ENCODE measurements around the gene ZFAND3.

DNA sequence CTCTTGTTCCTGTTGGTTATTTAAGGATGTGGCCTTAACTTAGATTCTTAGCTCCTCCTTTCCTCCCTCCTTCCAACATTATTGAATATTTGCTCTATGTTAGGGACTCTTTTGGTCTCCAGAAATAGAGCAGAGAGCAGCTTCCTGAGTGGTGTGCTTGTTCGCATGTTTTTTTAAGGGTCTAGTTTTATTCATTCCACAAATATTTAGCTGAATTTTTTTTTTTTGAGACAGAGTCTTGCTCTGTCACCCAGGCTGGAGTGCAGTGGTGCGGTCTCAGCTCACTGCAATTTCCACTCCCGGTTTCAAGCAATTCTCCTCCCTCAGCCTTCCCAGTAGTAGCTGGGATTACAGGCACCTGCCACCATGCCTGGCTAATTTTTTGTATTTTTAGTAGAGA lies 169.2 kb downstream of the ZFAND3 start:
- TF ChIP-seq, protein P1, sequence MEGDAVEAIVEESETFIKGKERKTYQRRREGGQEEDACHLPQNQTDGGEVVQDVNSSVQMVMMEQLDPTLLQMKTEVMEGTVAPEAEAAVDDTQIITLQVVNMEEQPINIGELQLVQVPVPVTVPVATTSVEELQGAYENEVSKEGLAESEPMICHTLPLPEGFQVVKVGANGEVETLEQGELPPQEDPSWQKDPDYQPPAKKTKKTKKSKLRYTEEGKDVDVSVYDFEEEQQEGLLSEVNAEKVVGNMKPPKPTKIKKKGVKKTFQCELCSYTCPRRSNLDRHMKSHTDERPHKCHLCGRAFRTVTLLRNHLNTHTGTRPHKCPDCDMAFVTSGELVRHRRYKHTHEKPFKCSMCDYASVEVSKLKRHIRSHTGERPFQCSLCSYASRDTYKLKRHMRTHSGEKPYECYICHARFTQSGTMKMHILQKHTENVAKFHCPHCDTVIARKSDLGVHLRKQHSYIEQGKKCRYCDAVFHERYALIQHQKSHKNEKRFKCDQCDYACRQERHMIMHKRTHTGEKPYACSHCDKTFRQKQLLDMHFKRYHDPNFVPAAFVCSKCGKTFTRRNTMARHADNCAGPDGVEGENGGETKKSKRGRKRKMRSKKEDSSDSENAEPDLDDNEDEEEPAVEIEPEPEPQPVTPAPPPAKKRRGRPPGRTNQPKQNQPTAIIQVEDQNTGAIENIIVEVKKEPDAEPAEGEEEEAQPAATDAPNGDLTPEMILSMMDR (IDR thresholded peaks at IDR 0.05): no peak
- TF ChIP-seq EZH2 (IDR thresholded peaks at IDR 0.05; ENCODE audit: borderline replicate concordance, insufficient read depth, low read depth, low read length, poor library complexity, severe bottlenecking): no peak
